SK-N-SH treated with all-trans-retinoic acid at 6 μM for 48 hours (cell line): Measurements from ENCODE around the gene SERPINE2.
A peak's percentile ranks its signal among the peaks of the same experiment; 100 is the strongest.
"Not testable (repeated sequence)": the region's sequence is repeated elsewhere in the genome, so short reads cannot be mapped to it uniquely, and the experiment has no call there.

Experiments used
- ATAC-seq: fragments of 200-7000 bp; cut with Tn5 transposase; 3 replicates; pipeline ENCODE4 v1.9.1; 2020; ENCODE audit warnings: mild to moderate bottlenecking, moderate library complexity
- ARNTL ChIP-seq: fragments of 450-650 bp; formaldehyde crosslinking; IDR thresholded peaks from 2 replicates; pipeline ENCODE4 v1.5.0; 2020; ENCODE audit warnings: low read depth, mild to moderate bottlenecking, moderate library complexity, borderline replicate concordance
- BACH2 ChIP-seq: fragments of 250-450 bp; sonication (Bioruptor Pico); IDR thresholded peaks from 2 replicates; pipeline ENCODE4 v1.9.0; 2021; ENCODE audit warnings: mild to moderate bottlenecking, borderline replicate concordance
- CREB5 ChIP-seq: fragments of 250-450 bp; sonication (Bioruptor Pico); IDR thresholded peaks from 2 replicates; pipeline ENCODE4 v1.5.1; 2020; ENCODE audit warnings: low read depth, mild to moderate bottlenecking, moderate library complexity
- CSDC2 ChIP-seq: fragments of 250-450 bp; sonication (Bioruptor Pico); IDR thresholded peaks from 2 replicates; pipeline ENCODE4 v1.5.0; 2020; ENCODE audit warnings: mild to moderate bottlenecking, moderate library complexity
- ESRRG ChIP-seq: fragments of 250-450 bp; sonication (Bioruptor Pico); IDR thresholded peaks from 2 replicates; pipeline ENCODE4 v1.6.1; 2021; ENCODE audit warnings: mild to moderate bottlenecking
- GLIS3 ChIP-seq: fragments of 250-450 bp; sonication (Bioruptor Pico); IDR thresholded peaks from 2 replicates; pipeline ENCODE4 v1.5.0; 2020; ENCODE audit warnings: mild to moderate bottlenecking, moderate library complexity
- ISL1 ChIP-seq: fragments of 250-450 bp; sonication (Bioruptor Pico); IDR thresholded peaks from 2 replicates; pipeline ENCODE4 v2.1.2; 2022; ENCODE audit warnings: mild to moderate bottlenecking, moderate library complexity
- OSR1 ChIP-seq: fragments of 250-450 bp; sonication (Bioruptor Pico); IDR thresholded peaks from 2 replicates; pipeline ENCODE4 v1.8.0; 2022; ENCODE audit warnings: moderate library complexity, mild to moderate bottlenecking, inconsistent platforms
- POU6F1 ChIP-seq: fragments of 250-450 bp; sonication (Bioruptor Pico); IDR thresholded peaks from 2 replicates; pipeline ENCODE4 v1.8.0; 2021; ENCODE audit warnings: low read depth, mild to moderate bottlenecking, moderate library complexity, borderline replicate concordance
- PPARA ChIP-seq: fragments of 250-450 bp; sonication (Bioruptor Pico); IDR thresholded peaks from 2 replicates; pipeline ENCODE4 v1.5.0; 2020; ENCODE audit warnings: mild to moderate bottlenecking, borderline replicate concordance
- RARB ChIP-seq: fragments of 250-450 bp; sonication (Bioruptor Pico); IDR thresholded peaks from 2 replicates; pipeline ENCODE4 v1.8.0; 2021; ENCODE audit warnings: mild to moderate bottlenecking, moderate library complexity
- SNAI2 ChIP-seq: fragments of 250-450 bp; sonication (Bioruptor Pico); IDR thresholded peaks from 2 replicates; pipeline ENCODE4 v1.5.0; 2020; ENCODE audit warnings: mild to moderate bottlenecking, moderate library complexity
- TCF4 ChIP-seq: fragments of 250-450 bp; sonication (Bioruptor Pico); IDR thresholded peaks from 2 replicates; pipeline ENCODE4 v1.8.0; 2021; ENCODE audit warnings: mild to moderate bottlenecking, moderate library complexity, borderline replicate concordance
- TOX ChIP-seq: fragments of 250-450 bp; sonication (Bioruptor Pico); IDR thresholded peaks from 2 replicates; pipeline ENCODE4 v1.8.0; 2021; ENCODE audit warnings: mild to moderate bottlenecking, moderate library complexity, borderline replicate concordance
- TSHZ2 ChIP-seq: fragments of 250-450 bp; sonication (Bioruptor Pico); IDR thresholded peaks from 2 replicates; pipeline ENCODE4 v1.5.0; 2020; ENCODE audit warnings: mild to moderate bottlenecking, moderate library complexity
- ZC3H10 ChIP-seq: fragments of 250-450 bp; sonication (Bioruptor Pico); IDR thresholded peaks from 2 replicates; pipeline ENCODE4 v1.5.1; 2021; ENCODE audit warnings: mild to moderate bottlenecking, moderate library complexity
- ZFP3 ChIP-seq: fragments of 250-450 bp; sonication (Bioruptor Pico); IDR thresholded peaks from 2 replicates; pipeline ENCODE4 v1.5.0; 2020; ENCODE audit warnings: mild to moderate bottlenecking, moderate library complexity
- ZFP30 ChIP-seq: fragments of 450-650 bp; formaldehyde crosslinking; IDR thresholded peaks from 2 replicates; pipeline ENCODE4 v1.5.0; 2022; ENCODE audit warnings: mild to moderate bottlenecking, moderate library complexity
- ZNF8 ChIP-seq: fragments of 450-650 bp; formaldehyde crosslinking; IDR thresholded peaks from 2 replicates; pipeline ENCODE4 v1.5.0; 2020; ENCODE audit warnings: mild to moderate bottlenecking, moderate library complexity

Gene SERPINE2

GRCh38 chr2:223944703-223945531, 94.2 kb downstream of the SERPINE2 start, which contains the start of gene WDFY1 (continued):
- peak; percentile 75; the same call in 1 of the 2 replicates for TF ChIP-seq ZFP3 (CRISPR knock-in tag)
- 0 out of 2 replicates have a peak, but pooled peaks have one; percentile 38 for TF ChIP-seq CSDC2 (CRISPR knock-in tag)
- no peak for TF ChIP-seq ZNF8 (CRISPR knock-in tag)
- TF ChIP-seq ZC3H10: no peak
- no peak for TF ChIP-seq BACH2 (CRISPR knock-in tag)
- TF ChIP-seq PPARA (CRISPR knock-in tag): no peak
- TF ChIP-seq TCF4: no peak

DNA sequence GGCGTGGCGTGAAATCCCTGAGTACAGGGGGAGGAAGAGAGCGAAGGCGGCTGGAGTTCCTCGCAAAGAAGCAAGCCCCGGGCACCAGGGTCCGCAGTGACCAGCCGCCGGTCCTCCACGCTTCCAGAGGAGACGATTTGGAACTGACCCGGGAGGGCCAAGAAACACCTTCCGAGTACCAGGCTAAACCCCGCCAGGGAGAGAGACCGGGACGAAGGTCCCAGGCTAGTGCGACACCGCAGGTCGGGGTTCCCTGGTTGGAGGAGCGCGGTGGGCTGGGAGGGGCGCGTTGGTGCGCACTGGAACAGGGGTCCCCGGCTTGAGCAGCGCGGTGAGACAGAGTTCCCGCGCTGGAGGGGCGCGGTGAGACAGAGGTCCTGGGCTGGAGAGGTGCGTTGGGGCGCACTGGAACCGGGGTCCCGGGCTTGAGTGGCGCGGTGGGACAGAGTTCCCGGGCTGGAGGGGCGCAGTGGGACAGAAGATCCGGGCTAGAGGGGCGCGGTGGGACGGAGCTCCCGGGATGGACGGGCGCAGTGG, 94.9 kb downstream of the SERPINE2 start:
- TF ChIP-seq TOX (CRISPR knock-in tag) (no peak), RARB (no peak), PPARA (CRISPR knock-in tag) (no peak), ESRRG (CRISPR knock-in tag) (no peak), GLIS3 (CRISPR knock-in tag) (no peak), ZFP30 (no peak), ARNTL (no peak), POU6F1 (CRISPR knock-in tag) (no peak), ZFP3 (CRISPR knock-in tag) (no peak)
- TF ChIP-seq, all 23 proteins: peak for 0
- ATAC-seq: peak; percentile 56

GRCh38 chr2:223943561-223944008, 95.5 kb downstream of the SERPINE2 start:
- ATAC-seq: peak; percentile 35
- TF ChIP-seq TSHZ2 (CRISPR knock-in tag): no peak
- no peak for TF ChIP-seq CREB5 (CRISPR knock-in tag)
- TF ChIP-seq OSR1 (CRISPR knock-in tag): no peak
- TF ChIP-seq, all 23 proteins: peak for 0

GRCh38 chr2:223943135-223943534, 96.0 kb downstream of the SERPINE2 start:
- no peak for TF ChIP-seq ZC3H10
- TF ChIP-seq ARNTL: no peak
- no peak for TF ChIP-seq OSR1 (CRISPR knock-in tag)
- TF ChIP-seq BACH2 (CRISPR knock-in tag): no peak
- no peak for ATAC-seq

GRCh38 chr2:223941579-223942277, 97.4 kb downstream of the SERPINE2 start:
- peak; percentile 11; the same call in 2 of the 3 replicates for ATAC-seq
- TF ChIP-seq ISL1 (CRISPR knock-in tag): peak; percentile 30; the same call in 1 of the 2 replicates
- TF ChIP-seq SNAI2 (CRISPR knock-in tag): no peak
- TF ChIP-seq ZNF8 (CRISPR knock-in tag): no peak
- no peak for TF ChIP-seq GLIS3 (CRISPR knock-in tag)

DNA sequence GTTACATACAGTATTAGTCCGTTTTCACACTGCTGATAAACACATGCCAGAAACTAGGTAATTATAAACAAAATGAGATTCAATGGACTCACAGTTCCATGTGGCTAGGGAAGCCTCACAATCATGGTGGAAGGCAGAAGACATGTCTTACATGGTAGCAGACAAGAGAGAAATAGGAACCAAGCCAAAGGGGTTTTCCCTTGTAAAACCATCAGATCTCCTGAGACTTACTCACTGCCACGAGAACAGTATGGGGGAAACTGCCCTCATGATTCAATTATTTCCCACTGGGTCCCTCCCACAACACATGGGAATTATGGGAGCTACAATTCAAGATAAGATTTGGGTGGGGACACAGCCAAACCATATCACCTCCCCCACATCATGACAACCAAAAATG, 99.6 kb downstream of the SERPINE2 start:
- ATAC-seq: not testable (repeated sequence)
